ENCODE results near the gene DNM1.
"Not testable (repeated sequence)": the region's sequence is repeated elsewhere in the genome, so short reads cannot be mapped to it uniquely, and the experiment has no call there.

DNM1 gene

GRCh38 chr9:128178806-128179431 is 24.3 kb upstream of the DNM1 start:
- no peak for DNase-seq

- no peak for DNase-seq
Measured at GRCh38 chr9:128180001-128180400, 23.2 kb upstream of the DNM1 start.

DNA sequence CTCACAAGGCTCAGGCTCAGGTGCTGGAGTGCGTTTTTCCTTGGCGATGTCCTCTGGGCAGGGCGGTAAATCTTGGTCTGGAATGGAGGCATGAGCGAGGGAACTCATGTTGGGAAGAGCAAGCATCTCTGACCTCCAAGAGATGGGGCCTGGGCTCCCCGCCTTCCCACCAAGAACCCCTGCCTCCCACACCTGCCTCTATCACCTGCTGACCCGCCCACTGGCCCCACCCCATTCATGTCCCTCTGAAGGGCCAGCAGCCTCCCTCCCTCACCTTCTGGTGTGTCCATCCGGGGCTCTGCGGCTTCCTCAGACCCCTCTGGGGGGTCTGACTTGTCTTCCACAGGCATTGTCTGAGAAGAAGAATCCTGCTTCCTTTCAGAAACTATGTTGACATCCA is 22.7 kb upstream of the DNM1 start:
- DNase-seq: no peak

- not testable (repeated sequence) for DNase-seq
Measured at GRCh38 chr9:128181480-128181879, 21.7 kb upstream of the DNM1 start.

GRCh38 chr9:128182893-128183588 is 20.1 kb upstream of the DNM1 start:
- DNase-seq: no peak

GRCh38 chr9:128185979-128186965 is 16.9 kb upstream of the DNM1 start:
- no peak for DNase-seq

- no peak for DNase-seq
Measured at GRCh38 chr9:128187361-128187760, 15.8 kb upstream of the DNM1 start.

DNA sequence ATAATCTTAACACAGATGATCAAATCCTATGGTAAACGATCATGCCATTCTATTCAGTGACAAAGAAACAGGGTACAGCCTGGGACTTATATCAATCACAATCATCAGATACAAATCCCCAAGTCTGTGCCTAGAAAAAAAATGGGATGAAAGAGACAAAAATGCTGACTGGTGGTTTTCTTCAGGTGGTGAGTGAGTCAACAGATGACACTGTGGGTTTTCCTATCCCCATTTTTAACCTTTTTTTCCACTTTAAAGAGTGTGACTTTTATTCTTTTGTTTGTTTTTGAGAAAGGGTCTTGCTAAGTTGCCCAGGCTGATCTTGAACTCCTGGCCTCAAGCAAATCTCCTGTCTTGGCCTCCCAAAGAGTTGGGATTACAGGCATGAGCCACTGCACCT is 15.0 kb upstream of the DNM1 start:
- DNase-seq: no peak

- no peak for DNase-seq
Measured at GRCh38 chr9:128190013-128190412, 13.2 kb upstream of the DNM1 start.

- no peak for DNase-seq
Measured at GRCh38 chr9:128190516-128191405, 12.4 kb upstream of the DNM1 start.

- DNase-seq: no peak
Measured at GRCh38 chr9:128191406-128192046, 11.7 kb upstream of the DNM1 start, which contains the start of gene CIZ1. TSS of gene CIZ1 (minus strand) at chr9:128191572. CDS start at chr9:128190857, 715 bp downstream.

DNA sequence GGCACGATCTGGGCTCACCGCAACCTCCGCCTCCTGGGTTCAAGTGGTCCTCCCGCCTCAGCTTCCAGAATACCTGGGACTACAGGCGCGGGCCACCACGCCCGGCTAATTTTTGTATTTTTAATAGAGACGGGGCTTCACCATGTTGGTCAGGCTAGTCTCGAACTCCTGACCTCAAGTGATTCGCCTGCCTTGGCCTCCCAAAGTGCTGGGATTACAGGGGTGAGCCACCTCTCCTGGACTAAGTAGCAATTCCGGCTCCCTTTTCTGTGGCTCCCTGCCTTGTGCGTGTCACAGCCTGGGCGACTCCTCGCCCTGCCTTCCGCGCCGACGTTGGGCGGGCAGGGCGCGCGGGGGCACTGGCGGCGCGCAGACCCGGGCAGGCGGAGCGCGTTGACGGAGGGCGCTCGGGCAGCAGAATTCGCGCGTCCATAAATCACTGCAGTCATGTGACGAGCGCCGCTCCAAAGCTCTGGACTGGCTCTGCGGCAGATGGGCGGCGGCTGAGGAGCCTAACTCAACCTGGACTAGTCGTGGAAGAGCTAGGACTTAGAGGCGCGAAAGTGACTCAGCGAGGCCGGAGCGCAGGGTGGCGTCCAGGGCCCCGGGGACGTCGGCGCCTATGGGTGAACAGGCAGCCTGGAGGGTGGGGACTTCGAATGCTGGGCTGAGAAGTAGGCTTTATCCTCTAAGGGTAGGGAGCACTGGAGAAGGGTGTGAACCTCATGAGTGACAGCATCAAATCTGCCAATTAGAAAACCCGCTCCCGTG is 10.4 kb upstream of the DNM1 start:
- DNase-seq: peak; percentile 50

DNA sequence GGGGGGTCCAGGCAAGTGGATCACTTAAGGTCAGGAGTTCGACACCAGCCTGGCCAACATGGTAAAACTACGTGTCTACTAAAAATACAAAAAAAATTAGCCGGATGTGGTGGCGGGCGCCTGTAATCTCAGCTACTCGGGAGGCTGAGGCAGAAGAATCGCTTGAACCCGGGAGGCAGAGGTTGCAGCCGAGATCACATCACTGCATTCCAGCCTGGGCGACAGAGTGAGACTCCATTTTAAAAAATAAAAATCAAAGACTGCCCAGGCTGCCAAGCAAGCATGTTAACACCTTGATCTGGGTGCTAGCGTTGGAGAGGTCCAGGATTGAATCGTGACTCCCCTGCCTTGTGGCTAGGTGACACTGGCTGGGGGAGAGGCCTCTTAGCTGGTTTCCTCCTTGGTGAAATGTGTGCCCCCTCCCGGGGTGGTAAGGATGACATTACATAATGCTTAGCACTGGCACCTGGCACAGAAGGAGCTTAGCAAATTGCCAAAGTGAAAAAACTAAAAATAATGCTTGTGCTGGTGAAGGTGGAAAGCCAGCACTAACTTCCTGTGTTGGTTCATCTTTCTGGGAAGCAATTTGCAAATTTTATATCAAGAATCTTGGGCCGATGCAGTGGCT is 9.6 kb upstream of the DNM1 start:
- DNase-seq: no peak

GRCh38 chr9:128201441-128202369 is 1.5 kb upstream of the DNM1 start:
- no peak for DNase-seq

DNA sequence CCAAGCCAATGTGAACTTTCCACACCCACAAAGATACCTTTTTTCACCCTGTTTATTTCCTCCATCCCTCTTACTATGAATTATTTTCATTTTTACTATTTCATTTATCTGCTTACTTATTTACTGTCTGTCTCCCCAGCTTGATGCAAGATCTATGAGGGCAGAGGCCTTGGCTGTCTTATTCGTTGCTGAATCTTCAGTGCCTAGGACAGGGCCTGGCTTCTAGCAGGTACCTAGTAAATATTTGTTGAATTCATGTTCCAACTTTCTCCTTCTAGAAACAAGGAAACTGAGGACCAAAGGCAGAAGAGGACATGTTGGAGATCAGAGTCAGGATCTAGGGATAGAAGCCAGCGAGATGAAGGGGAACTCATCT is 543 bp upstream of the DNM1 start:
- no peak for DNase-seq

DNA sequence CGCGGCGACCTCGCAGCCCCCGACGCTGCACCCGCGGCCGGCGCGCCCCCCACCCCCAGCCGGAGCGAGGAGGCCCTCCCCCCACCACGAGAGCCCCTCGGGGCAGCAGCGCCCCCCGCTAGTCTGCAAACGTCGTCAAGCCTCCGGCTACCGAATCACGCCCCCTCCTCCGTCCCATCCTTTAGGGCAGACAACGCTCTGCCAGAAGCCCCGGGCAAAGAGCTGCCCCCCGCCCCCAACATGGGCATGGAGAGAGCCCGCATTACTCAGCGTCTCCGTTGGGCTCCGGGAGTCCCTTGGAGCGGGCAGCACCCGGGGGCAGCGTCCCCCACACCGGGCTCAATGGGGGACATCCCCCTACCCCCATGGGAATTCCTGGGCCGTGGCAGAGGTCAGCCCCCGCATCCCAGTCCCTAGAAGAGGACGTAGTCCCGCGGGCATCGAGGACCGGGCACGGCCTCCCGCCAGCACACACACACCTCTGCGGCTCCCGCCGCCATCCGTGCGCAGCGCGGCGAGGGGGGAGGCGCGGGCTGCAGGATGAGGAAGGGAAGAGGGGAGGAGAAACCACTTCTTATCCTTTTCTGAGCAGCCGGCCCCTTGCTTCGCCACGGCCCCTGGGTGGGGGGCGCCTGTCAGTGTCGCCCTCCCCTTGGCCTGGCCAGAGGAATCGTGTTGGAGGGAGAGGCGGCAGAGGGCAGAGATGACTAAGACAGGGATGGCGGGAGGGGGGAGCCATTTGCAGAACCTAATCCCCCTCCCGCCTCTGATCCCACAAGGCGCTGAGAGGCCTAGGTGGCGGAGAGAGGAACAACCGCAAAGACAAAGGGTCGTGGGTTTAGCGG is 750 bp downstream of the DNM1 start:
- DNase-seq: no peak

DNA sequence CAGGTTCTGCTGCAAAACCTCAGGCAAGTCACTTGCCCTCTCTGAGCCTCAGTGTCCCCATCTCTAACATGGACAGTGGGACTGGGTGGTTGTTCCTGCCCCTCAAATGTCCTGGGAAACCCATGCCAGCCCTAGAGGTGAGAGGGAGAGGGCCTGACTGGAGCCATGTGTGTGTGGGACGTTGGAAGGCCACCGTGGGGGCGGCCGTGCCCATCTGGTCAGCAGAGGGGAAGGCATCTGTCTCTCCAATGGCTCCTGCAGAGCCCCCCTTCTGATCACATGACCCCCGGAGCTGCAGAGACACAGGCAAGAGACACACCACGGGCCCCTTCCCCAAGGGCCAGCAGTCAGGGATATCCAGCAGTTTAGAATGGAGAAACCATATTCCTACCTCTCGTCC is 1.7 kb downstream of the DNM1 start:
- no peak for DNase-seq

DNA sequence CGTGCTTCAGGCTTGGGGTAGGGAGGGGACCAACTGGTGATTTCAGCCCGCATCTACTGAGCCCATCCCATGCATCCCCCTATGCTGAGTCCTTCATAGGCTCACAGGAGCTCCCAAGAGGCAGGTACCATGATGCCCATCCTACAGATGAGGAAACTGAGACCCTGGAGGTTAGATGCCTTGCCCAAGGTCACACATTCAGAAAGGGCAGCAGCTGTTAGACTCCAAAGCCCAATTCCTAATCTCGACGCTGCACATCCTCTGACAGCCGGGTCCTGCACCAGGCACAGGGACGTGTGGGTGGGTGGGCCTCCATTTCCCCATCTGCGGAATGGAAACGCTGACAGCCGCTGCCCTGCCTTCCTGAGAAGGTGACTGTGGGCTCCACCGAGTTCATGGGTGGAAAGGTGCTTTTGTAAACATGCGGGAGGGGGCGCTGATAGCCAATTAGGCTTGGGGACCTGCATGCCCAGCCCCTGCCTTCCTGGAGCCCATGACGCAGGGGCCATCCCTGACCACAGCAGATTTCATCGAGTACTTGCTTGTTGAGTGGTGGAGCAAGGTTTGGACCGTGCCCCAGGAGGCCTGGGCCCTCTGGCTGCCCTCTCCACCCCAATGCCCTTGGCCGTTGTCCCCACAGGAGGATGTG is 2.2 kb downstream of the DNM1 start:
- no peak for DNase-seq
